Gastroesophageal sphincter (tissue), 4 donors: ENCODE measurements around the gene MS4A10. TPM values are rescaled to one million over a fixed set of nuclear protein-coding genes. Genes with fewer than 3 reads are reported as not detected.

Source experiments
- ATAC-seq: fragments of 150-250 bp; one replicate; pipeline ENCODE4 v1.9.1; 2016; ENCODE audit warnings: mild to moderate bottlenecking, moderate library complexity
- H3K27ac ChIP-seq, 4 donors: fragments of 200-600 bp; sonication (generic) in 3 of 4; 1 replicate in 3 of 4; 2 replicates in 1 of 4; pipeline ENCODE4 v1.5.1; 2016 to 2019
- H3K27me3 ChIP-seq: fragments of 200-600 bp; sonication (generic); one replicate; pipeline ENCODE4 v1.5.1; 2019
- H3K36me3 ChIP-seq, 2 donors: fragments of 200-600 bp; sonication (generic); one replicate each; pipeline ENCODE4 v1.5.1; 2019; ENCODE audit warnings: control low read depth in 1 of 2
- H3K4me1 ChIP-seq, 3 donors: fragments of 200-600 bp; sonication (generic); 1 replicate in 2 of 3; 2 replicates in 1 of 3; pipeline ENCODE4 v1.5.1; 2016 to 2019; ENCODE audit warnings: control low read depth in 2 of 3
- H3K4me3 ChIP-seq, 2 donors: fragments of 200-600 bp; sonication (generic); one replicate each; pipeline ENCODE4 v1.5.1; 2019; ENCODE audit warnings: mild to moderate bottlenecking in 1 of 2, moderate library complexity in 1 of 2
- H3K9me3 ChIP-seq, 3 donors: fragments of 200-600 bp; sonication (generic); one replicate each; pipeline ENCODE4 v1.5.1; 2017 to 2019; ENCODE audit warnings: control low read depth in 2 of 3
- CTCF ChIP-seq, 4 experiments: fragments of 200-600 bp in 2 of 4; fragments of 450-650 bp in 2 of 4; sonication (generic) in 1 of 4; IDR thresholded peaks; one replicate each; pipeline ENCODE4 v1.5.1; 2017 to 2019; ENCODE audit warnings: antibody characterized with exemption in 4 of 4, mild to moderate bottlenecking in 2 of 4, moderate library complexity in 2 of 4
- EP300 ChIP-seq: sonication (generic); formaldehyde crosslinking; IDR thresholded peaks from one replicate; pipeline ENCODE4 v1.6.1; 2017; ENCODE audit warnings: antibody characterized with exemption, mild to moderate bottlenecking
- POLR2A ChIP-seq, 2 donors: fragments of 450-650 bp; IDR thresholded peaks; one replicate each; pipeline ENCODE4 v1.6.1; 2017; ENCODE audit warnings: antibody characterized with exemption in 2 of 2, mild to moderate bottlenecking in 2 of 2, moderate library complexity in 1 of 2
- POLR2AphosphoS5 ChIP-seq: sonication (generic); formaldehyde crosslinking; IDR thresholded peaks from one replicate; pipeline ENCODE4 v1.6.1; 2017; ENCODE audit warnings: antibody characterized with exemption
- WGBS, 2 donors: methylation state at CpG; one replicate each; pipeline ENCODE4 v1.1.5; 2018; ENCODE audit warnings: low coverage in 1 of 2; 5-methylcytosine and 5-hydroxymethylcytosine counted together
- total RNA-seq, 4 donors: library from RNA; depleted of rRNA; stranded (reverse); fragments of >200 nt; gene quantifications; one replicate each; pipeline ENCODE4 v1.1.0, GENCODE V29; 2016

MS4A10 gene
- total RNA-seq, 4 donors from 2014 or later: not detected

GRCh38 chr11:60775420-60775961 lies 9.6 kb upstream of the MS4A10 start:
- ATAC-seq: peak; percentile 85
- H3K4me3 ChIP-seq: no peak overlapping the region
- no peak overlapping the region for H3K27ac ChIP-seq
- H3K4me1 ChIP-seq: peaks cover 0 to 16% (median 0%) of the 10 kb centered on the region in 3 donors
- TF ChIP-seq POLR2A (IDR thresholded peaks at IDR 0.05): no peak
- TF ChIP-seq POLR2AphosphoS5: peak; percentile 9
- TF ChIP-seq EP300: no peak
- TF ChIP-seq CTCF (IDR thresholded peaks at IDR 0.05): peak in 3 of 4 experiments; percentile 82 to 90 (median 89)
- H3K36me3 ChIP-seq: no peaks in the 10 kb centered on the region
- no peaks in the 10 kb centered on the region for H3K27me3 ChIP-seq
- 0% methylated on average over 8 to 9 of the region's 15 CpGs for WGBS, 2 donors
- H3K9me3 ChIP-seq: no peaks in the 10 kb centered on the region

- H3K27ac ChIP-seq: no peak overlapping the region
- H3K9me3 ChIP-seq: no peaks in the 10 kb centered on the region
- no peak for TF ChIP-seq EP300
- no peak for TF ChIP-seq POLR2A (IDR thresholded peaks at IDR 0.05)
- H3K4me1 ChIP-seq: peaks cover 0 to 16% (median 0%) of the 10 kb centered on the region in 3 donors
- H3K36me3 ChIP-seq: no peaks in the 10 kb centered on the region
- H3K27me3 ChIP-seq: no peaks in the 10 kb centered on the region
- WGBS, 2 donors: no CpG with 5 or more reads among the region's 4 CpGs
- no peak for ATAC-seq
- no peak overlapping the region for H3K4me3 ChIP-seq
These were observed 9.0 kb upstream of the MS4A10 start for GRCh38 chr11:60776167-60776566.

- Histone ChIP-seq H3K27ac (no peak overlapping the region), H3K9me3 (no peaks in the 10 kb centered on the region), H3K4me3 (no peak overlapping the region), H3K36me3 (no peaks in the 10 kb centered on the region), H3K4me1 (peaks cover 0 to 16% (median 0%) of the 10 kb centered on the region in 3 donors), H3K27me3 (no peaks in the 10 kb centered on the region)
- TF ChIP-seq POLR2A (IDR thresholded peaks at IDR 0.05) (no peak), POLR2AphosphoS5 (no peak), CTCF (IDR thresholded peaks at IDR 0.05) (no peak)
- ATAC-seq: no peak
- no CpG with 5 or more reads among the region's 4 CpGs for WGBS, 2 donors
These were observed 8.0 kb upstream of the MS4A10 start for GRCh38 chr11:60777106-60777505.

GRCh38 chr11:60777572-60777971 lies 7.6 kb upstream of the MS4A10 start:
- no peaks in the 10 kb centered on the region for H3K36me3 ChIP-seq
- H3K9me3 ChIP-seq: no peaks in the 10 kb centered on the region
- no peak overlapping the region for H3K4me3 ChIP-seq
- H3K4me1 ChIP-seq: peaks cover 0 to 16% (median 0%) of the 10 kb centered on the region in 3 donors
- no peak overlapping the region for H3K27ac ChIP-seq
- ATAC-seq: no peak
- no peak for TF ChIP-seq POLR2A (IDR thresholded peaks at IDR 0.05)
- TF ChIP-seq EP300: no peak
- TF ChIP-seq CTCF (IDR thresholded peaks at IDR 0.05): no peak
- no peak for TF ChIP-seq POLR2AphosphoS5
- WGBS, 2 donors: 31 to 53% methylated on average over 2 of the region's 2 CpGs
- H3K27me3 ChIP-seq: no peaks in the 10 kb centered on the region

- H3K4me3 ChIP-seq: no peak overlapping the region
- H3K9me3 ChIP-seq: no peaks in the 10 kb centered on the region
- H3K27me3 ChIP-seq: no peaks in the 10 kb centered on the region
- WGBS, 2 donors: 81 to 92% methylated on average over 2 of the region's 2 CpGs
- H3K4me1 ChIP-seq: peaks cover 0 to 15% (median 0%) of the 10 kb centered on the region in 3 donors
- no peak overlapping the region for H3K27ac ChIP-seq
- TF ChIP-seq POLR2A (IDR thresholded peaks at IDR 0.05) (no peak), CTCF (IDR thresholded peaks at IDR 0.05) (no peak), POLR2AphosphoS5 (no peak), EP300 (no peak)
- ATAC-seq: no peak
- H3K36me3 ChIP-seq: no peaks in the 10 kb centered on the region
These were observed 5.1 kb upstream of the MS4A10 start for GRCh38 chr11:60780065-60780464.
